Mammary epithelial cell (primary cell): ENCODE results near the gene QRSL1.

Experiments used
- CTCF ChIP-seq, 2 donors: IDR thresholded peaks in 1 of 2; conservative IDR thresholded peaks in 1 of 2; 2 replicates each; pipeline ENCODE4 v1.5.1; 2011 to 2012; ENCODE audit warnings: inconsistent platforms in 2 of 2, low read length in 2 of 2, mild to moderate bottlenecking in 2 of 2, control low read depth in 1 of 2, low read depth in 1 of 2; ENCODE audit not compliant: insufficient read depth in 1 of 2; ENCODE audit errors: extremely low read depth in 1 of 2
- EZH2 ChIP-seq: IDR thresholded peaks from 2 replicates; pipeline ENCODE4 v1.6.1; 2012; ENCODE audit warnings: low read length, inconsistent platforms, borderline replicate concordance

DNA sequence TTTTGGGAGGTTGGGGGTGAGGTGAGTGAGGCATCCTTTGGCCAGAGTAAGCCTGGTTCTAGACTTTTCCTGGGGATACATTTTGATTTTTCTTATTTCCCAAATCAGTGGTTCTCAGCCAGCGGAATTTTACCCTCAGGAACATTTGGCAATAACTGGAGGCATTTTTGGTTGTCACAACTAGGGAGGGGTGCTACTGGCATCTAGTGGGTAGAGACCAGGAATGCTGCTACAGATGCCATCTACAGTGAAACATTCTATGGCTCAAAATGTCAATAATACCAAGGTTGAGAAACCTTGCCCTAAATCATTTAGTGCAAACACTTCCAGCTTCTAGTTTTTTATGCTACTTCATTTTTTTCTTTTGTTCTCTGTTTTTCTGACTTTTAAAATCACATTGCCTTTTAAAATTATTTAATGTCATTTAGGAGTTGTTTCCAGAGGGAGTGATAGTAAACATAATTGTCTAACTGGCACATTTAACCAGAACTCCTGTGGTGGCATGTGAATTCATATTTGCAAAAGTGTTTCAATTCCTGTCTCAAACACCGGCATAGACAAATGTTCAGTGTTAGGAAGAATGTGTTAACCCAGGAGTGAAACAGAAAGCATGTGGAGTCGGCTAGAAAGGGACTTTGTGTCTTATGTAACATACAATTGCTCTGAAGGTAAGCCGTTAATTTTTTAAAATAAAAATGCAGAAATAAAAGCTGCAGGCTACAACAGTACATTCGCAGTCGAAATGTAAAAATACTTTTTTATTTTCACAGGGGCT, 59.0 kb downstream of the QRSL1 start:
- TF ChIP-seq EZH2 (no peak), CTCF (conservative IDR thresholded peaks at IDR 0.05 in 1 of 2, IDR thresholded peaks at IDR 0.05 in 1 of 2; ENCODE audit: extremely low read depth in 1 of 2, insufficient read depth in 1 of 2, low read depth in 1 of 2, low read length in 2 of 2) (peak; percentile 30 to 48)
